Activated B cell treated with CpG ODN at 0.5 μM for 24 hours (primary cell): ENCODE measurements around the gene HIVEP3. TPM values are rescaled to one million over a fixed set of nuclear protein-coding genes. Genes with fewer than 3 reads are reported as not detected.

Experiments
- ATAC-seq: fragments of 200-7000 bp; cut with Tn5 transposase; one replicate; pipeline ENCODE4 v1.10.0; 2021; ENCODE audit warnings: low read depth, mild to moderate bottlenecking, moderate library complexity
- CTCF ChIA-PET: fragments of 350-600 bp; sonication (Branson Sonifier 250); formaldehyde crosslinking; loops from one replicate; lab custom pipeline; 2021; ENCODE audit warnings: antibody characterized with exemption; lab: Charles Lee
- POLR2A ChIA-PET: fragments of 350-600 bp; sonication (Branson Sonifier 250); formaldehyde crosslinking; loops from one replicate; lab custom pipeline; 2021; ENCODE audit warnings: antibody characterized with exemption; lab: Charles Lee
- DNase-seq: peaks from one replicate; pipeline ENCODE4 v3.0.0; 2022
- H3K27ac Mint-ChIP-seq: one replicate; pipeline ENCODE4 v1.8.0; 2020; ENCODE audit warnings: mixed read lengths
- H3K27me3 Mint-ChIP-seq: one replicate; pipeline ENCODE4 v1.8.0; 2021; ENCODE audit warnings: mixed read lengths
- H3K36me3 Mint-ChIP-seq: one replicate; pipeline ENCODE4 v1.8.0; 2021; ENCODE audit warnings: low read depth, mixed read lengths
- H3K4me1 Mint-ChIP-seq: one replicate; pipeline ENCODE4 v1.8.0; 2021; ENCODE audit warnings: mixed read lengths
- H3K4me3 Mint-ChIP-seq: one replicate; pipeline ENCODE4 v1.8.0; 2020; ENCODE audit warnings: mild to moderate bottlenecking, mixed read lengths
- H3K9me3 Mint-ChIP-seq: one replicate; pipeline ENCODE4 v1.8.0; 2020; ENCODE audit warnings: mixed read lengths
- intact Hi-C: fragments of 100-400 bp; cut with micrococcal nuclease; formaldehyde crosslinking; loops from one replicate; pipeline ENCODE4 v1.15.1; 2024
- total RNA-seq: library from RNA; stranded (reverse); gene quantifications from 2 replicates; pipeline ENCODE4 v1.2.3, GENCODE V29; 2022
- TF ChIP-seq, protein P1 (sequence below): fragments of 200-600 bp; IDR thresholded peaks from one replicate; pipeline ENCODE4 v1.8.0; 2022; ENCODE audit warnings: antibody characterized with exemption, mild to moderate bottlenecking

Gene HIVEP3
- total RNA-seq, 1 donor from 2014 or later = 14.4 TPM

DNA sequence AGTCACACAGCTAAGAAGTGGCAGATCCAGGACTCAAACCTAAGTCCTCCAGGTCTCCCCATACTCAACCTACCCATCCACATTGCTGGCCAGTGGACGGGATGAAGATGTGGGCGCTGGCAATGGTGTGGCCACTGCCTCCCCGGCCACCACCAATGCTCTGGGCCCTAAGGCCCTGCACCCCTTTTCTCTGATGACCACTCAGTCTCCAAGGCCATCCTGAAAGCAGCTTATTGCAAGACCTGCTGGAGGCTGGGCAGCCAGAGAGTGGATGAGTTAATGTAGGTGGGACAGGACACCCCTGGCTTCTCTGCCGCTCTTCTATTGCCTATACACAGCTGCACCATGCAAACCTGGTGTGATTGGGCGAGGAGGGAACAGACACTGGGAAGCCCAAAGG lies 178.7 kb downstream of the HIVEP3 start:
- peaks cover 85% of the 10 kb centered on the region for H3K4me1 Mint-ChIP-seq
- no peak for DNase-seq

DNA sequence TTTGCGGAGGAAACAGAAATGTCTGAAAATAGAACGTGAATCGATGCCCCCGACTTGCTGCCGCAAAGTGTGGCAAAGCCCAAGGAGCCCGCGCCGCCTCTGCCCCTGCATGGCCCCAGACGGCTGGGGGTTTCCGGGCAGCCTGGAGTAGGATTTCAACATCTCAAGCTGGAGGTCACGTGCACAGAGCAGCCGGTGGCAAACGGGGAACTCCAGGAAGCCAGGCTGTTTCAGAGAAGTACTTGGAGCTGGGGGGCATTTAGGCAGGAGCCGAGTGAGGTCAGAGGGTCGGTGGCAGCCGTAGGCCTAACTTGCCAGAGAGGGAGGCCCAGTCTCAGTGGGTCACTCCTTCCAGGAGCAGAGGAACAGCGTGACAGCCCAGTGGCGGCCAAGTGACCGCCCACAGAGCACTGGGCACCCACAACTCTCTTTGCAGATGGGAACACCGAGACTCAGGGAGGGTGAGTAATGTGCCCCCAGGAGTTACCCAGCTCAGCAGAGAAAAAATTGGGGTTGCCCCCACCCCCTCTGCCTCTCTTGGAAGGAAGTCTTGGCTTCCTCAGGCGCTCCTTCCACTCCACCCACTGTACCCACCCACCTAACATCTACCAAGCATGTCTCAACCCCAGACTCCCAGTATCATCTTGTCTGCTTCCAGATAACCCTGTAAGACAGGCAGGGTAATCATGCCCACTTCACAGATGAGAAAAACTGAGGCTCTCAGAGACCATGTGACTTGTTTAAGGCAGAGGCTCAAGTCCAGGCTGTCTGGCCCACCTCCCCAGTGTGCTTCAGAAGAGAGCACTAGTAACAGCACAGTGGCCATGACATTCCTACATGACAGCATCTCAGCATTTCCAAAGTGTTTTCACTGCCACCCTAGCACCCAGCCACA lies 179.4 kb downstream of the HIVEP3 start:
- TF ChIP-seq, protein P1, sequence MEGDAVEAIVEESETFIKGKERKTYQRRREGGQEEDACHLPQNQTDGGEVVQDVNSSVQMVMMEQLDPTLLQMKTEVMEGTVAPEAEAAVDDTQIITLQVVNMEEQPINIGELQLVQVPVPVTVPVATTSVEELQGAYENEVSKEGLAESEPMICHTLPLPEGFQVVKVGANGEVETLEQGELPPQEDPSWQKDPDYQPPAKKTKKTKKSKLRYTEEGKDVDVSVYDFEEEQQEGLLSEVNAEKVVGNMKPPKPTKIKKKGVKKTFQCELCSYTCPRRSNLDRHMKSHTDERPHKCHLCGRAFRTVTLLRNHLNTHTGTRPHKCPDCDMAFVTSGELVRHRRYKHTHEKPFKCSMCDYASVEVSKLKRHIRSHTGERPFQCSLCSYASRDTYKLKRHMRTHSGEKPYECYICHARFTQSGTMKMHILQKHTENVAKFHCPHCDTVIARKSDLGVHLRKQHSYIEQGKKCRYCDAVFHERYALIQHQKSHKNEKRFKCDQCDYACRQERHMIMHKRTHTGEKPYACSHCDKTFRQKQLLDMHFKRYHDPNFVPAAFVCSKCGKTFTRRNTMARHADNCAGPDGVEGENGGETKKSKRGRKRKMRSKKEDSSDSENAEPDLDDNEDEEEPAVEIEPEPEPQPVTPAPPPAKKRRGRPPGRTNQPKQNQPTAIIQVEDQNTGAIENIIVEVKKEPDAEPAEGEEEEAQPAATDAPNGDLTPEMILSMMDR = no peak
- DNase-seq = peak; percentile 68
- Mint-ChIP-seq H3K27ac (peak overlapping the region; percentile 90), H3K4me1 (peaks cover 84% of the 10 kb centered on the region), H3K36me3 (no peaks in the 10 kb centered on the region), H3K9me3 (no peaks in the 10 kb centered on the region), H3K4me3 (peak overlapping the region; percentile 77), H3K27me3 (no peaks in the 10 kb centered on the region)
- CTCF ChIA-PET = interaction anchor here (1.8 kb wide), 1 partner anchor 11 kb away, joined by 15 read pairs; no protein-coding TSS in a partner anchor
- intact Hi-C loops = loop anchor here (1.0 kb wide), 2 partner anchors 11 to 12 kb away; no protein-coding TSS in a partner anchor
- peak; percentile 83 for ATAC-seq
- POLR2A ChIA-PET = interaction anchor here (0.6 to 8.0 kb wide), 7 partner anchors 11 to 99 kb away, joined by 3 to 122 read pairs (median 3); no protein-coding TSS in a partner anchor

More for the DNA sequence above, 178.7 kb downstream of the HIVEP3 start:
- TF ChIP-seq, protein P1 = no peak
- intact Hi-C loops = no loop called here
- Mint-ChIP-seq H3K27me3 (no peaks in the 10 kb centered on the region), H3K36me3 (no peaks in the 10 kb centered on the region), H3K9me3 (no peaks in the 10 kb centered on the region), H3K4me3 (peak overlapping the region; percentile 11), H3K27ac (peak overlapping the region; percentile 90)
- no peak for ATAC-seq
- ChIA-PET POLR2A (interaction anchor here (3.9 to 8.0 kb wide), 2 partner anchors 10 to 12 kb away, joined by 33 to 122 read pairs; no protein-coding TSS in a partner anchor), CTCF (no interaction called here)

DNA sequence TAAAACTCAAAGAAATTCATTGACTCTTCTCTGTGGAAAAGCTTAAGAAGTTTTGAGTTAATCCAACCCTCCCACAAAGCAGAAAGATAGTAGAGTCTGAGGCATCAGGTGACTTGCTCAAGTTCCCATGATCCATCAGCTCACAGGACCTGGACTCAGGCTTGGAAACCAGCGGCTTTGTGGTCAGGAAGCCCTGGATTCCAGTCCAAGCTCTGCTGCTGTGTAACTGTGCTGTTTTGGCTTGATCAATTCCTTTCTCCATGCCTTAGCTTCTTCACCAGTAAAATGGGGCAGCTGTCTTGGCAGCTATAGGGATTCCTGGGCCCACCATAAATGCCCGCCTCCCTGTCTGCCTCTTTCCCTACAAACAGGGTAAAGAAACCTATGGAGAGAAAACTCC lies 180.2 kb downstream of the HIVEP3 start:
- Mint-ChIP-seq H3K27me3 (no peaks in the 10 kb centered on the region), H3K36me3 (no peaks in the 10 kb centered on the region), H3K9me3 (no peaks in the 10 kb centered on the region), H3K4me3 (peak overlapping the region; percentile 77), H3K4me1 (peaks cover 79% of the 10 kb centered on the region), H3K27ac (peak overlapping the region; percentile 90)
- CTCF ChIA-PET = interaction anchor here (1.8 kb wide), 1 partner anchor 10 kb away, joined by 15 read pairs; no protein-coding TSS in a partner anchor
- intact Hi-C loops = no loop called here
- TF ChIP-seq, protein P1 = no peak
- POLR2A ChIA-PET = interaction anchor here (1.0 to 8.0 kb wide), 5 partner anchors 10 to 77 kb away, joined by 3 to 122 read pairs (median 5); no protein-coding TSS in a partner anchor
- no peak for DNase-seq
- no peak for ATAC-seq

DNA sequence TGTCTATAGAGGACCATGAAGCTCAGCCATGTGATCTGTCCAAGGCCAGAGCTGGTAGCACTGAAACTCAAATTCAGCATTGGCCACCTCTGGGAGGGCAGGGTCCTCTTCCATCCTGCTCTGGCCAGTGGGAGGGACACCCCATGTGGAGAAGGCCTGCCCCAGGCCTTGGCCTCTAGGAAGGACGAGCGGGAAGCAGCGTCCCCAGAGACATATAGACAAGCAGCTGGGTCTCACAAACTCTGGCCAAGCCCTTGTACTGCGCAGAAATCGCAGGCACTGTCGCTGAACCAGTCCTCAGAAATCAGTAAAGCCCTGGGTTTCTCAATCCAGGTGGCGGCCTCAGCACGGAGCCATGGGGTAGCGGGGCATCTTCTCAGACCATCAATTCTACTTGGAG lies 180.7 kb downstream of the HIVEP3 start:
- H3K36me3 Mint-ChIP-seq = no peaks in the 10 kb centered on the region
- TF ChIP-seq, protein P1 = no peak
- H3K9me3 Mint-ChIP-seq = no peaks in the 10 kb centered on the region
- no peak overlapping the region for H3K4me3 Mint-ChIP-seq
- ChIA-PET POLR2A (interaction anchor here (1.0 to 8.0 kb wide), 5 partner anchors 10 to 77 kb away, joined by 3 to 122 read pairs (median 5); no protein-coding TSS in a partner anchor), CTCF (interaction anchor here (1.8 kb wide), 1 partner anchor 9 kb away, joined by 15 read pairs; no protein-coding TSS in a partner anchor)
- no peaks in the 10 kb centered on the region for H3K27me3 Mint-ChIP-seq
- H3K27ac Mint-ChIP-seq = peak overlapping the region; percentile 90
- ATAC-seq (no peak), DNase-seq (no peak)
- peaks cover 74% of the 10 kb centered on the region for H3K4me1 Mint-ChIP-seq
- intact Hi-C loops = no loop called here
